Measurements from ENCODE around the gene ERF.
A peak's percentile ranks its signal among the peaks of the same experiment; 100 is the strongest.

The ERF gene

DNA sequence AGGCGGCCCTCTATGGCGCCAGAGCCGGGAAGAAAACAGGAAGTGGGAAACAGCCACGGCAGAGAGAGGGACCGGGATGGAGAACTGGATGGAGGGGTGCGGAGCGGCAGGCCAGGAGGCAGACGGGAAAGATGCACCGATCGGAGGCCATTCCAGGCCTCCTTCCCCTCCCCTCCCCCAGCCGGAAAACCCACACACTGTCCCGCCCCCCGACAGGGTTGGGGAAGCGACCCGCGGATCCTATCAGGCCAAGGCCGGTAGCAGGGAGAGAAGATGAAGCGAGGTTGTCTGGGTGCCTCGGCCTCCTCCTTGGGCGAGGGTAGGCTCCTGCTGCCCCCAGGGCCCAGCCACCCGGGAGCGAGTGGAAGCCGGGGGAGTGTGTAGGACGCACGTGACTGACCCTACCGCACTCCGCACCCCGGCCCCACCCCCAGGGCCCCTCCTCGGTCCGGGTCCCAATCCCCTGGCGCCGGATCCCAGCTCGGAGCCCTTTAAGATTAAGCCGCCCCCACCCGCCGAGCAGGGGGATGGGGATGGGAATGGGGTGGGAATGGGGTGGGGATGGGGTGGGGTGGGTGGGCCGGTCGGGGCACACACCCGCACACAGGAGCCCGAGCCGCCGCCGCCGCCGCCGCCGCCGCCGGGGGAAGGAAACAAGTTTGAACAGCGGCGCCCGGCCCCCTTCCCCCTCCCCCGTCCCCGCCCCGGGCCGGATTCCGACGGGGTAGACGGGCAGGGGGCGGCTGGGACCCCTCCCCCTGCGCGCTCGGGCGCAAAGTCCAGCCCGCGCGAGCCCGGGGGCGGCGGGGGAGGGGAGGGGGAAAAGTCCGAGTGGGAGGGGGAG lies 1.5 kb downstream of the ERF start:
- H3K23ac ChIP-seq (ENCODE audit: low read depth, low read length, poor library complexity), result peak overlapping the region; percentile 99
- peak overlapping the region; percentile 88 for H2AK5ac ChIP-seq (ENCODE audit: low read depth, low read length)
- peak overlapping the region; percentile 99 for H3K9ac ChIP-seq (ENCODE audit: low read depth, low read length, poor library complexity)
- H3K36me3 ChIP-seq (replicated peaks in 1 of 2; ENCODE audit: control insufficient read depth in 2 of 2, insufficient read depth in 2 of 2, low read length in 2 of 2), result peaks cover 18 to 30% of the 10 kb centered on the region in 2 donors
- peak overlapping the region; percentile 100 for H2BK5ac ChIP-seq (ENCODE audit: low read length)
- H2BK120ac ChIP-seq (ENCODE audit: low read depth, low read length), result peak overlapping the region; percentile 91
- H3K27me3 ChIP-seq (ENCODE audit: control insufficient read depth in 3 of 3, insufficient read depth in 3 of 3, low read depth in 1 of 3, low read length in 3 of 3), result no peaks in the 10 kb centered on the region
- no peaks in the 10 kb centered on the region for H3K9me3 ChIP-seq (replicated peaks in 1 of 2; ENCODE audit: control insufficient read depth in 2 of 2, insufficient read depth in 1 of 2, low read depth in 1 of 2, low read length in 2 of 2)
- H3K14ac ChIP-seq (ENCODE audit: low read length), result peak overlapping the region; percentile 56
- H4K8ac ChIP-seq (ENCODE audit: low read depth, low read length), result no peak overlapping the region
- H3K4me3 ChIP-seq (ENCODE audit: low read length in 2 of 2), result peak overlapping the region; percentile 94 to 96
- H3K4me1 ChIP-seq (ENCODE audit: control insufficient read depth in 2 of 2, insufficient read depth in 1 of 2, low read depth in 1 of 2, low read length in 2 of 2), result peaks cover 19 to 25% of the 10 kb centered on the region in 2 donors
- WGBS, 2 donors (ENCODE audit: extremely low coverage in 2 of 2, insufficient read length in 2 of 2, insufficient replicate concordance in 1 of 2), result no CpG with 5 or more reads among the region's 71 CpGs
- DNase-seq (ENCODE audit: low spot score), result peak; percentile 73
- peak overlapping the region; percentile 96 for H3K27ac ChIP-seq (replicated peaks; ENCODE audit: low read length)
- H2AFZ ChIP-seq (ENCODE audit: low read length), result peak overlapping the region; percentile 84
- H4K91ac ChIP-seq (ENCODE audit: low read depth, low read length, poor library complexity), result no peak overlapping the region
- H3K4me2 ChIP-seq (ENCODE audit: insufficient read depth, low read length, poor library complexity, severe bottlenecking), result peak overlapping the region; percentile 91
- H3K4ac ChIP-seq (ENCODE audit: low read length), result no peak overlapping the region
- H2BK12ac ChIP-seq (ENCODE audit: low read length), result no peak overlapping the region
- peak overlapping the region; percentile 98 for H3K18ac ChIP-seq (ENCODE audit: low read length)
- H2BK15ac ChIP-seq (ENCODE audit: low read length), result peak overlapping the region; percentile 92
- H3K79me1 ChIP-seq (ENCODE audit: low read depth, low read length), result peaks cover 35% of the 10 kb centered on the region

DNA sequence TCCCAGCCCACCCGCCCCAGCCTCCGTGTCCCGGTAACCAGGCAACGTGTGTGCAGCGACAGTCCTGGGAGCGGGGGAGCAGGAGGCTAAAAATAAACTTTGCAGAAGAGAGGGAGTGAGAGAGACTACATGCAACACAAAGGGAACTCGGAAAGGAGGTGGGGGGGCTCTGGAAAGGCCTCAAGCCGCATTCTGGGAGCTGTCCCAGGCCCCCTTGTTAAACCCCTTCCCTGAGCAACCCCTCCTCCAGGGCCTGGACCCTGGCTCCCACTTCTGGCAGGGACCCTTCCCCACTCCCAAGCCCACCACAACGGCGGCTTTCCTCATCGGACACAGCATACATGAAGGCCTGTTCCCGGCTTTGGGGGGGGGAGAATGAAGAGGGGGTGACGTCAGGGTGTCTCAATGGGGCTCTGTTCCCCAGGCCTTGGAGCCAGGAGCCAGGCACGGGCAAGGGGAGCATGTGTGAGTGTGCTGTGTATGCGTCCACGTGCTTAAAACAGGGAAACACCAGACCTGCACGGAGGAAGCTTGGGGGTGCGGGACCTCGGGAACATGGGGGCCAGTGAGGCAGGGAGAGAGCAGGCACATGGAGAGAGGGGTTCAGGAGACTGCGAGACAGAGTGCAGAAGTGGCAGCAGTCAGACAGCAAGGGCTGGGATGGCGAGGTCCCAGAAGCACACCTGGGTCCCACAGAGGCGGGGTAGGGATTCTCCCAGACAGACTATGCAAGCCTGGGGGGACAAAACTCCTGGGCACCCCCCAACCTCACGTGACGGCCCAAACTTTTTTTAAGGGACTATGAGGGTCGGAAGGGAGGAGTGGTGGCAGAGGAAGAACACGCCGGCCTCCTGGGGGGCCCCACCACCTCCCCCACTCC lies 2.3 kb downstream of the ERF start:
- WGBS, 2 donors (ENCODE audit: extremely low coverage in 2 of 2, insufficient read length in 2 of 2, insufficient replicate concordance in 1 of 2), result no CpG with 5 or more reads among the region's 27 CpGs
- H2AFZ ChIP-seq (ENCODE audit: low read length), result no peak overlapping the region
- peaks cover 20 to 33% of the 10 kb centered on the region in 2 donors for H3K36me3 ChIP-seq (replicated peaks in 1 of 2; ENCODE audit: control insufficient read depth in 2 of 2, insufficient read depth in 2 of 2, low read length in 2 of 2)
- peak overlapping the region; percentile 93 for H3K9ac ChIP-seq (ENCODE audit: low read depth, low read length, poor library complexity)
- H4K8ac ChIP-seq (ENCODE audit: low read depth, low read length), result no peak overlapping the region
- H3K27ac ChIP-seq (replicated peaks; ENCODE audit: low read length), result peak overlapping the region; percentile 68
- peaks cover 19 to 25% of the 10 kb centered on the region in 2 donors for H3K4me1 ChIP-seq (ENCODE audit: control insufficient read depth in 2 of 2, insufficient read depth in 1 of 2, low read depth in 1 of 2, low read length in 2 of 2)
- no peaks in the 10 kb centered on the region for H3K9me3 ChIP-seq (replicated peaks in 1 of 2; ENCODE audit: control insufficient read depth in 2 of 2, insufficient read depth in 1 of 2, low read depth in 1 of 2, low read length in 2 of 2)
- peak overlapping the region; percentile 91 for H2BK120ac ChIP-seq (ENCODE audit: low read depth, low read length)
- peak overlapping the region; percentile 89 for H3K23ac ChIP-seq (ENCODE audit: low read depth, low read length, poor library complexity)
- no peak overlapping the region for H3K4ac ChIP-seq (ENCODE audit: low read length)
- peak overlapping the region; percentile 94 to 96 for H3K4me3 ChIP-seq (ENCODE audit: low read length in 2 of 2)
- H2AK5ac ChIP-seq (ENCODE audit: low read depth, low read length), result peak overlapping the region; percentile 88
- H3K18ac ChIP-seq (ENCODE audit: low read length), result peak overlapping the region; percentile 95
- DNase-seq (ENCODE audit: low spot score), result no peak
- H4K91ac ChIP-seq (ENCODE audit: low read depth, low read length, poor library complexity), result no peak overlapping the region
- H3K79me1 ChIP-seq (ENCODE audit: low read depth, low read length), result peaks cover 38% of the 10 kb centered on the region
- H3K4me2 ChIP-seq (ENCODE audit: insufficient read depth, low read length, poor library complexity, severe bottlenecking), result peak overlapping the region; percentile 91
- H2BK15ac ChIP-seq (ENCODE audit: low read length), result peak overlapping the region; percentile 92
- no peaks in the 10 kb centered on the region for H3K27me3 ChIP-seq (ENCODE audit: control insufficient read depth in 3 of 3, insufficient read depth in 3 of 3, low read depth in 1 of 3, low read length in 3 of 3)
- H2BK5ac ChIP-seq (ENCODE audit: low read length), result peak overlapping the region; percentile 90
- peak overlapping the region; percentile 56 for H3K14ac ChIP-seq (ENCODE audit: low read length)
- peak overlapping the region; percentile 41 for H2BK12ac ChIP-seq (ENCODE audit: low read length)

- Histone ChIP-seq H3K27me3 (ENCODE audit: control insufficient read depth in 3 of 3, insufficient read depth in 3 of 3, low read depth in 1 of 3, low read length in 3 of 3) (no peaks in the 10 kb centered on the region), H3K9me3 (replicated peaks in 1 of 2; ENCODE audit: control insufficient read depth in 2 of 2, insufficient read depth in 1 of 2, low read depth in 1 of 2, low read length in 2 of 2) (no peaks in the 10 kb centered on the region), H2BK5ac (ENCODE audit: low read length) (no peak overlapping the region), H3K36me3 (replicated peaks in 1 of 2; ENCODE audit: control insufficient read depth in 2 of 2, insufficient read depth in 2 of 2, low read length in 2 of 2) (peaks cover 23 to 38% of the 10 kb centered on the region in 2 donors), H2AK5ac (ENCODE audit: low read depth, low read length) (no peak overlapping the region), H3K79me1 (ENCODE audit: low read depth, low read length) (peaks cover 38% of the 10 kb centered on the region), H3K27ac (replicated peaks; ENCODE audit: low read length) (peak overlapping the region; percentile 15), H3K9ac (ENCODE audit: low read depth, low read length, poor library complexity) (peak overlapping the region; percentile 44), H4K8ac (ENCODE audit: low read depth, low read length) (no peak overlapping the region), H3K14ac (ENCODE audit: low read length) (no peak overlapping the region), H3K23ac (ENCODE audit: low read depth, low read length, poor library complexity) (no peak overlapping the region), H3K4me3 (ENCODE audit: low read length in 2 of 2) (peak overlapping the region in 1 of 2 donors; percentile 94), H2BK120ac (ENCODE audit: low read depth, low read length) (no peak overlapping the region), H2BK12ac (ENCODE audit: low read length) (no peak overlapping the region), H3K4ac (ENCODE audit: low read length) (no peak overlapping the region), H3K4me1 (ENCODE audit: control insufficient read depth in 2 of 2, insufficient read depth in 1 of 2, low read depth in 1 of 2, low read length in 2 of 2) (peaks cover 19 to 25% of the 10 kb centered on the region in 2 donors), H3K18ac (ENCODE audit: low read length) (peak overlapping the region; percentile 28), H2BK15ac (ENCODE audit: low read length) (no peak overlapping the region), H2AFZ (ENCODE audit: low read length) (no peak overlapping the region), H3K4me2 (ENCODE audit: insufficient read depth, low read length, poor library complexity, severe bottlenecking) (peak overlapping the region; percentile 48), H4K91ac (ENCODE audit: low read depth, low read length, poor library complexity) (no peak overlapping the region)
- no peak for DNase-seq (ENCODE audit: low spot score)
- no CpG with 5 or more reads among the region's 4 CpGs for WGBS, 2 donors (ENCODE audit: extremely low coverage in 2 of 2, insufficient read length in 2 of 2, insufficient replicate concordance in 1 of 2)
Measured at GRCh38 chr19:42251572-42252358, 3.2 kb downstream of the ERF start.

Data from neuronal stem cell (in vitro differentiated cells).